Muscle of back (tissue), 10 donors: ENCODE results near the gene TIMELESS. TPM values are rescaled to one million over a fixed set of nuclear protein-coding genes. Genes with fewer than 3 reads are reported as not detected.

Experiments used
- polyA plus RNA-seq, 10 donors: library from polyadenylated mRNA; unstranded; fragments of 120-200 nt; gene quantifications; one replicate each; pipeline ENCODE4 v1.2.1, GENCODE V29; 2013; ENCODE audit not compliant: insufficient read length in 10 of 10

The TIMELESS gene
- polyA plus RNA-seq, 10 donors, result 11.5 to 22.6 (median 14.6) TPM

Other genes with a start within 250 kb of the TIMELESS start
- gene RNF41, start 227.5 kb downstream of the TIMELESS start, polyA plus RNA-seq, result 10 to 100 TPM; 31.6 to 52.0 (median 41.4) TPM
- gene NABP2, start 225.1 kb downstream of the TIMELESS start, polyA plus RNA-seq, result 10 to 100 TPM; 13.7 to 22.0 (median 19.3) TPM
- gene SLC39A5, start 219.4 kb downstream of the TIMELESS start, polyA plus RNA-seq, result 1 to 10 TPM in 1 of 10 donors, under 1 TPM in 7, not detected in 2; 0.32 to 1.0 (median 0.55) TPM
- gene ANKRD52, start 191.0 kb downstream of the TIMELESS start, polyA plus RNA-seq, result 10 to 100 TPM; 14.1 to 21.7 (median 18.1) TPM
- gene COQ10A, start 182.5 kb downstream of the TIMELESS start, polyA plus RNA-seq, result 10 to 100 TPM; 13.8 to 34.9 (median 18.4) TPM
- 100 to 1,000 TPM; 166 to 293 (median 221) TPM for gene CS, start 149.1 kb downstream of the TIMELESS start, polyA plus RNA-seq
- gene CNPY2, start 133.4 kb downstream of the TIMELESS start, polyA plus RNA-seq, result 10 to 100 TPM; 45.4 to 75.7 (median 52.2) TPM
- 10 to 100 TPM; 26.3 to 67.2 (median 45.8) TPM for gene PAN2, start 115.4 kb downstream of the TIMELESS start, polyA plus RNA-seq
- gene IL23A, start 110.5 kb downstream of the TIMELESS start, polyA plus RNA-seq, result under 1 TPM in 9 of 10 donors, not detected in 1; 0.19 to 0.90 (median 0.61) TPM
- 10 to 100 TPM; 39.6 to 94.7 (median 59.4) TPM for gene STAT2, start 89.3 kb downstream of the TIMELESS start, polyA plus RNA-seq
- under 1 TPM in 2 of 10 donors, not detected in 8; 0.09 to 0.15 TPM for gene APOF, start 86.6 kb downstream of the TIMELESS start, polyA plus RNA-seq
- gene MIP, start 5.2 kb upstream of the TIMELESS start, polyA plus RNA-seq, result under 1 TPM in 1 of 10 donors, not detected in 9; 0.07 TPM
- 1 to 10 TPM; 1.3 to 3.3 (median 1.8) TPM for gene SPRYD4, start 19.2 kb upstream of the TIMELESS start, polyA plus RNA-seq
- gene GLS2, start 38.7 kb upstream of the TIMELESS start, polyA plus RNA-seq, result under 1 TPM in 5 of 10 donors, not detected in 5; 0.15 to 0.39 (median 0.19) TPM
- gene RBMS2, start 72.4 kb upstream of the TIMELESS start, polyA plus RNA-seq, result 10 to 100 TPM; 17.1 to 37.6 (median 28.7) TPM
- 10 to 100 TPM; 24.6 to 60.1 (median 37.7) TPM for gene BAZ2A, start 180.9 kb upstream of the TIMELESS start, polyA plus RNA-seq
- 100 to 1,000 TPM; 633 to 783 (median 709) TPM for gene ATP5F1B, start 196.6 kb upstream of the TIMELESS start, polyA plus RNA-seq
- 100 to 1,000 TPM; 180 to 247 (median 202) TPM for gene PTGES3, start 238.9 kb upstream of the TIMELESS start, polyA plus RNA-seq